Vagina (tissue), 2 donors: ENCODE data around the gene MPPED1. TPM values are rescaled to one million over a fixed set of nuclear protein-coding genes. Genes with fewer than 3 reads are reported as not detected.

ENCODE experiments used
- DNase-seq, 2 donors: peaks; one replicate each; pipeline ENCODE4 v3.0.0-alpha.2; 2017; ENCODE audit errors: extremely low spot score in 2 of 2
- H3K27ac ChIP-seq: fragments of 200-600 bp; sonication (generic); one replicate; pipeline ENCODE4 v1.5.1; 2019
- H3K27me3 ChIP-seq: fragments of 200-600 bp; sonication (generic); one replicate; pipeline ENCODE4 v1.5.1; 2019
- H3K36me3 ChIP-seq, 2 donors: fragments of 200-600 bp; sonication (generic); one replicate each; pipeline ENCODE4 v1.5.1; 2017 to 2019
- H3K4me1 ChIP-seq: fragments of 200-600 bp; sonication (generic); one replicate; pipeline ENCODE4 v1.5.1; 2019
- H3K4me3 ChIP-seq, 2 donors: fragments of 200-600 bp; sonication (generic); 1 replicate in 1 of 2; 2 replicates in 1 of 2; pipeline ENCODE4 v1.5.1; 2016 to 2019
- H3K9me3 ChIP-seq: fragments of 200-600 bp; sonication (generic); one replicate; pipeline ENCODE4 v1.5.1; 2019
- POLR2A ChIP-seq, 2 donors: fragments of 450-650 bp; IDR thresholded peaks; one replicate each; pipeline ENCODE4 v1.6.1; 2017; ENCODE audit warnings: antibody characterized with exemption in 2 of 2, mild to moderate bottlenecking in 2 of 2, moderate library complexity in 2 of 2
- POLR2AphosphoS5 ChIP-seq, 2 donors: sonication (generic); formaldehyde crosslinking; IDR thresholded peaks; one replicate each; pipeline ENCODE4 v1.9.0; 2017; ENCODE audit warnings: antibody characterized with exemption in 2 of 2, mild to moderate bottlenecking in 2 of 2, low read depth in 1 of 2; ENCODE audit not compliant: insufficient read depth in 1 of 2
- intact Hi-C: fragments of 100-400 bp; cut with DNase I; formaldehyde crosslinking; loops from one replicate; pipeline ENCODE4 v1.15.1; 2023
- total RNA-seq: library from RNA; depleted of rRNA; stranded (reverse); fragments of >200 nt; gene quantifications from one replicate; pipeline ENCODE4 v1.2.3, GENCODE V29; 2016
- TF ChIP-seq, protein P1 (sequence below), 3 experiments: fragments of 450-650 bp in 2 of 3; fragments of 200-600 bp in 1 of 3; sonication (generic) in 1 of 3; IDR thresholded peaks; one replicate each; pipeline ENCODE4 v1.5.1; 2017 to 2019; ENCODE audit warnings: antibody characterized with exemption in 3 of 3, mild to moderate bottlenecking in 2 of 3, moderate library complexity in 2 of 3

Gene MPPED1
- total RNA-seq, 1 donor from 2014 or later = 0.49 TPM

DNA sequence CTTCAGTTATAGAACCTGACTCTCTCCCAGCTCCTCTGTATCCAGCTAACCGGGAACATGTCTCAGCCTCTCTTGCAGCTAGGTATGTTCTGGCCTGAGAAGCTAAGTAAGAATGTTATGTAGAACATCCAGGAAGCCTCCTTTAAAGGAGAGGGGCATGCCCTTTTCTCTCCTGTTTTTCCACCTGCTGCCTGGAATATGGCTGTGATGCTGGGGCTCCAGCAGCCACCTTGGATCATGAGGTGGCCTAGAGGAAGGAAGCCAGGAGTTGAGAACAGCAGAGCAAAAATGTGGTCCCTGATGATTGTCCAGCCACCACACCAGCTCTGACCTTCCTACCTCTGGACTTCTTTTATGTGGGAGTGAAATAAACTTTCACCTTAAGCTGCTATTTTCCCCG is 117.6 kb downstream of the MPPED1 start:
- Histone ChIP-seq H3K9me3 (no peaks in the 10 kb centered on the region), H3K27me3 (no peaks in the 10 kb centered on the region), H3K4me1 (peaks cover 7% of the 10 kb centered on the region), H3K36me3 (no peaks in the 10 kb centered on the region), H3K27ac (no peak overlapping the region), H3K4me3 (no peak overlapping the region)
- TF ChIP-seq, protein P1, sequence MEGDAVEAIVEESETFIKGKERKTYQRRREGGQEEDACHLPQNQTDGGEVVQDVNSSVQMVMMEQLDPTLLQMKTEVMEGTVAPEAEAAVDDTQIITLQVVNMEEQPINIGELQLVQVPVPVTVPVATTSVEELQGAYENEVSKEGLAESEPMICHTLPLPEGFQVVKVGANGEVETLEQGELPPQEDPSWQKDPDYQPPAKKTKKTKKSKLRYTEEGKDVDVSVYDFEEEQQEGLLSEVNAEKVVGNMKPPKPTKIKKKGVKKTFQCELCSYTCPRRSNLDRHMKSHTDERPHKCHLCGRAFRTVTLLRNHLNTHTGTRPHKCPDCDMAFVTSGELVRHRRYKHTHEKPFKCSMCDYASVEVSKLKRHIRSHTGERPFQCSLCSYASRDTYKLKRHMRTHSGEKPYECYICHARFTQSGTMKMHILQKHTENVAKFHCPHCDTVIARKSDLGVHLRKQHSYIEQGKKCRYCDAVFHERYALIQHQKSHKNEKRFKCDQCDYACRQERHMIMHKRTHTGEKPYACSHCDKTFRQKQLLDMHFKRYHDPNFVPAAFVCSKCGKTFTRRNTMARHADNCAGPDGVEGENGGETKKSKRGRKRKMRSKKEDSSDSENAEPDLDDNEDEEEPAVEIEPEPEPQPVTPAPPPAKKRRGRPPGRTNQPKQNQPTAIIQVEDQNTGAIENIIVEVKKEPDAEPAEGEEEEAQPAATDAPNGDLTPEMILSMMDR (IDR thresholded peaks at IDR 0.05) = no peak
- TF ChIP-seq POLR2A (IDR thresholded peaks at IDR 0.05) = no peak
- intact Hi-C loops = no loop called here
- no peak for DNase-seq

DNA sequence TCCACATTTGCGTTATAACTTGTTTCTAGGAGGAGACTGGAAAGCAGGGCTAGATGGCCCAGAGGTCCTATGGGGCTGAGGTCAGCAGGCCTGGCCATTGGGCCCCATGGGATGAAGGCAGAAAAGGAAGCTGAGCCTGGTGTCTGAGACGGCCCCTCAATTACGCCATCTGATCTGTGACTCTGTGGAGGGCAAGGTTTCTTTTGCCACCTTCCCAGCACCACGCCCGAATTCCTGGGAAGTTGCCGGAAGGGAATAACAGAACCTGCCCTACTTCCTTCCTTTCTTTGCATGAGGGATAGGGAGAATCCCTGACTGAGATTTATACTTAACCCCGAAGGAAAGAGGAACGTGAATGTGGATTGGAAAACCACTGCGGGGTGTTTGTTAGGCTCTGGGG is 118.1 kb downstream of the MPPED1 start:
- Histone ChIP-seq H3K27ac (no peak overlapping the region), H3K4me1 (peaks cover 7% of the 10 kb centered on the region), H3K4me3 (no peak overlapping the region), H3K27me3 (no peaks in the 10 kb centered on the region), H3K36me3 (no peaks in the 10 kb centered on the region), H3K9me3 (no peaks in the 10 kb centered on the region)
- intact Hi-C loops = loop anchor here (5.0 kb wide), 1 partner anchor 787 kb away; no protein-coding TSS in a partner anchor
- TF ChIP-seq, protein P1 (IDR thresholded peaks at IDR 0.05) = no peak
- TF ChIP-seq POLR2AphosphoS5 (IDR thresholded peaks at IDR 0.05; ENCODE audit: insufficient read depth in 1 of 2, low read depth in 1 of 2) = no peak
- TF ChIP-seq POLR2A (IDR thresholded peaks at IDR 0.05) = no peak
- no peak for DNase-seq

DNA sequence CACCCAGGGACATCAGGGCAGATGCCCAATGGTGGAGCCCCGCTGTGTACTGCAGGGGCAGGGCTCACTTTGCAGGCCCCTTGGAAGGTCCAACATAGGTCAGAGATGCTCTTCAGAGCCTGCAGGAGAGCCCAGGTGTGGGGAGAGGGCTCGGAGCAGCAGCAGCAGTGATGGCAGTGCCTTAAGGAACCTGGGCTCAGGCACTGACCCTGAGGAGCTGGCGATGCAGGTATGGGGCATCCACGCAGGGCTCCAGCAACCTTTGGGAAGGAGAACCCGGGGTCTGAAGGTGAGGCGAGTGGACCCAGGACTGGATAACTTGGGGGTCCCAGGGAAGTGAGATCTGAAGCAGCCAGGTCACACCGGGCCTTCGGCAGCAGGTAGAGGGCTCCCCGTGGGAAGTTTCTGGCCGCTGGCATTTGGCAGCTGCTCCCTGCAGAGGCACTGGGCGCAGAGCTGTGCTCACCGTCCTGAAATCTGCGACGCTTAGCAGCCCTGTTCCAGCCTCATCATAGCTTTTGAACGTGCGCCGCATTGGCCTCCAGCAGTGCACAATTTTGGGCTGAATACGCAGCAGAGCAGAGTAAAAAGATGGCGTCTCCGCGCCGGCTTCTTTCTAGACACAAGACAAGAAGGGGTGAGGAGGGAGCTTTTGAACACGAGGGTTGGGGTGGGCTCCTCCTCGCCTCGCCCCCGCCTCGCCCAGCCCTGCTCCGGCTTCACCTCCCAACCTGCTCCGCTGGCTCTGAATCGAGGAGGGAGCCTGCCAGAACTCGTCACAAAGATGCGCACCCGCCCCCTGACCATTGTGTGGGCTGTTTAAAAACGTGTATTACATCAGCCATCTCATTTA is 118.8 kb downstream of the MPPED1 start:
- H3K27ac ChIP-seq = no peak overlapping the region
- peaks cover 7% of the 10 kb centered on the region for H3K4me1 ChIP-seq
- H3K9me3 ChIP-seq = no peaks in the 10 kb centered on the region
- DNase-seq = no peak
- no peaks in the 10 kb centered on the region for H3K27me3 ChIP-seq
- no peaks in the 10 kb centered on the region for H3K36me3 ChIP-seq
- no peak for TF ChIP-seq POLR2A (IDR thresholded peaks at IDR 0.05)
- no peak for TF ChIP-seq POLR2AphosphoS5 (IDR thresholded peaks at IDR 0.05; ENCODE audit: insufficient read depth in 1 of 2, low read depth in 1 of 2)
- TF ChIP-seq, protein P1 (IDR thresholded peaks at IDR 0.05) = no peak
- H3K4me3 ChIP-seq = no peak overlapping the region
- intact Hi-C loops = loop anchor here (5.0 kb wide), 1 partner anchor 787 kb away; no protein-coding TSS in a partner anchor

DNA sequence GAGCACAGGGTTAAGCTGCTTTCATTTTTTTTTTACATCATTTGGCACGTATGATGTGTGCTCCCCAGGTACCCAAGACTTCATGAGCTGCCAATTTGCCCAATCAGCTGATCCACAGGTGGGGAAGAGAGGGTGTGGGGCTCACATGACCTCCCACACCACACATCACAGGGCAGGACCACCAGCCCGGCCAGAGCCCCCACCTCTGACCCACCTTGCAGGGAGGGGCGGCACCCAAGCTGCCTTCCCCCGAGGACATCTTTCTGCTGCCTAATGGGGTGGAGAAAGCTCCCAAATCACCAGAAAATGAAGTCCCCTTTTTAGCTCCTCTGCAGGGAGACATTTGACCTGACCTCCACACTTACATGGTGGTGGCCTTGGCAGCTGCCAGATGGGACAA is 119.8 kb downstream of the MPPED1 start:
- H3K27ac ChIP-seq = no peak overlapping the region
- TF ChIP-seq POLR2AphosphoS5 (IDR thresholded peaks at IDR 0.05; ENCODE audit: insufficient read depth in 1 of 2, low read depth in 1 of 2) (no peak), POLR2A (IDR thresholded peaks at IDR 0.05) (no peak)
- TF ChIP-seq, protein P1 (IDR thresholded peaks at IDR 0.05) = no peak
- H3K27me3 ChIP-seq = no peaks in the 10 kb centered on the region
- intact Hi-C loops = loop anchor here (5.0 kb wide), 1 partner anchor 786 kb away; no protein-coding TSS in a partner anchor
- no peaks in the 10 kb centered on the region for H3K9me3 ChIP-seq
- H3K4me1 ChIP-seq = peaks cover 7% of the 10 kb centered on the region
- H3K36me3 ChIP-seq = no peaks in the 10 kb centered on the region
- no peak for DNase-seq
- H3K4me3 ChIP-seq = no peak overlapping the region
